ENCODE measurements around the gene THAP12. TPM values are rescaled to one million over a fixed set of nuclear protein-coding genes. Genes with fewer than 3 reads are reported as not detected.

The THAP12 gene
- polyA plus RNA-seq, 1 donor (not counting 4 experiments of a cell fraction or from before 2014, with no cell fraction given): 49.8 TPM

DNA sequence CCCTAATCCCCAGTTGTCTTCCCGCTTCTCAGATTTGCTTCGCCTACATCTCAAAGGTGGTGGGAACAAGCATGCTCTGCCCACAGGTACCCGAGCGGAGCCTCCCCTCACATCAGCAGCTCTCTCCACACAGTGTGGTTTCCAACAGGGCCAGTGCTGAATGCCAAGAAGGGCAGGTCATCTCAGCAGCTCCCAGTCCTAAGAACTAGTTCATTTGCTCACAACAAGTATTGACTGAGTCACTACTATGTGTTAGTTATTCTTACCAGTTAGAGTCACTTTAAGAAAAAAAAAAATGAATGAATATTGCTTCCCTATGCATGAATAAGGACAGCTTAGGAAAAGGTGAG, 66.2 kb downstream of the THAP12 start:
- no peak overlapping the region for H2AFZ ChIP-seq (ENCODE audit: control insufficient read depth, low read length)
- H3K27me3 ChIP-seq (ENCODE audit: control insufficient read depth, extremely low read depth, insufficient read depth, low read length): peaks cover 9% of the 10 kb centered on the region
- H3K4me2 ChIP-seq (ENCODE audit: control insufficient read depth, extremely low read depth, insufficient read depth, low read depth, low read length): no peak overlapping the region
- DNase-seq (ENCODE audit: low read depth, low spot score) (no peak), FAIRE-seq (no peak)
- H3K27ac ChIP-seq (ENCODE audit: control insufficient read depth, insufficient read depth, low read length): no peak overlapping the region
- H4K20me1 ChIP-seq (ENCODE audit: control insufficient read depth, extremely low read depth, insufficient read depth, low read length): no peaks in the 10 kb centered on the region
- H3K9ac ChIP-seq (ENCODE audit: control insufficient read depth, extremely low read depth, insufficient read depth, low read length): no peak overlapping the region
- no peaks in the 10 kb centered on the region for H3K9me1 ChIP-seq (ENCODE audit: control insufficient read depth, extremely low read depth, insufficient read depth, low read length)
- no peak overlapping the region for H3K4me3 ChIP-seq (ENCODE audit: control insufficient read depth in 2 of 3, extremely low read depth in 1 of 3, insufficient read depth in 2 of 3, low read depth in 1 of 3, low read length in 3 of 3)
- H3K79me2 ChIP-seq (ENCODE audit: control insufficient read depth, insufficient read depth, low read length): no peaks in the 10 kb centered on the region
- no peaks in the 10 kb centered on the region for H3K36me3 ChIP-seq (ENCODE audit: control insufficient read depth in 2 of 2, extremely low read depth in 1 of 2, insufficient read depth in 2 of 2, low read length in 2 of 2)
- dilution Hi-C loops (cut with MboI; ENCODE audit: extremely low pct_ligation_motif_present, low sequenced_read_pairs): no loop called here
- no peak for TF ChIP-seq EZH2 (IDR thresholded peaks at IDR 0.05; ENCODE audit: low read length)
- TF ChIP-seq, protein P1, sequence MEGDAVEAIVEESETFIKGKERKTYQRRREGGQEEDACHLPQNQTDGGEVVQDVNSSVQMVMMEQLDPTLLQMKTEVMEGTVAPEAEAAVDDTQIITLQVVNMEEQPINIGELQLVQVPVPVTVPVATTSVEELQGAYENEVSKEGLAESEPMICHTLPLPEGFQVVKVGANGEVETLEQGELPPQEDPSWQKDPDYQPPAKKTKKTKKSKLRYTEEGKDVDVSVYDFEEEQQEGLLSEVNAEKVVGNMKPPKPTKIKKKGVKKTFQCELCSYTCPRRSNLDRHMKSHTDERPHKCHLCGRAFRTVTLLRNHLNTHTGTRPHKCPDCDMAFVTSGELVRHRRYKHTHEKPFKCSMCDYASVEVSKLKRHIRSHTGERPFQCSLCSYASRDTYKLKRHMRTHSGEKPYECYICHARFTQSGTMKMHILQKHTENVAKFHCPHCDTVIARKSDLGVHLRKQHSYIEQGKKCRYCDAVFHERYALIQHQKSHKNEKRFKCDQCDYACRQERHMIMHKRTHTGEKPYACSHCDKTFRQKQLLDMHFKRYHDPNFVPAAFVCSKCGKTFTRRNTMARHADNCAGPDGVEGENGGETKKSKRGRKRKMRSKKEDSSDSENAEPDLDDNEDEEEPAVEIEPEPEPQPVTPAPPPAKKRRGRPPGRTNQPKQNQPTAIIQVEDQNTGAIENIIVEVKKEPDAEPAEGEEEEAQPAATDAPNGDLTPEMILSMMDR (optimal IDR thresholded peaks at IDR 0.05 in 1 of 3, IDR thresholded peaks at IDR 0.05 in 1 of 3, conservative IDR thresholded peaks at IDR 0.05 in 1 of 3; ENCODE audit: extremely low read depth in 1 of 3, insufficient read depth in 2 of 3, low read length in 3 of 3): no peak
- peaks cover 7% of the 10 kb centered on the region for H3K4me1 ChIP-seq (ENCODE audit: control insufficient read depth, extremely low read depth, insufficient read depth, low read length)
- no peaks in the 10 kb centered on the region for H3K9me3 ChIP-seq (ENCODE audit: control insufficient read depth, low read depth, low read length)

DNA sequence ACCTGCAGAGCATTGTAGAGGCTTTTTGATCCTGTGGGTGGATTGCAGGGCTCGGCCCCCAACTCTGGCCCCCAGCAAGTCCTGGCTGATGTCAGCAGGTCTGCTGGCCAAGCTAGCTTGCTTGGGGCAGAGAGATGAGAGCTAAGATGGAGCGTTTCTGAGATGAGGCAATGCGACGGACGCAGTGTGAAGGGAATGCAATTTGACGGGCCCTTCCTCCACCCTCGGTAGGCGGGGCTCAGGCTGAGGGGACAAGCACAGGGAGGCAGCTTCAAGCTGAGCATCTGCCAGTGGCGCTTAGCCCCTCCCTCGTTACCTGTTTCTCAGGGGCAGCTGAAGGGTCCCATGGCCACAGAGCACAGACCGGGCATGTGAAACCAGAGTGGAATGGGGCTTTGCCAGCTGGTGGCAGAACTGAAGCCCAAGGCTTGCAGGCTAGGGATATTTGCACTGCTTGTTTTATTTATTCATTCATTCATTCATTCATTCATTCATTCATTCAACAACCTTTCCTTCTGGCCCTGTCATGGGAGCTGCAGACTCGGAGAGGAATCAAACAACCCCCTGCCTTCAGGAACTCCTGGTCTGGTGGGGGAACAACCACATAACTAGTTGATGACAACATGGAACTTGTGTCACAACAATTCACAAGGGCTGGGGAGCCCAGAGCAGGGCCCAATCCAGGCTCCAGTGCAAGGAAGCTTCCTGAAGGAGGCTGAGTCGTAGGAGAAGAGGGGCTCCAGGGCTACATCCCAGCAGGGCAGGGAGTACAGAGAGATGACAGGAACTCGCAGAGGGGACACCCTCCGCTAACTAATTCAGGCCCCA, 66.8 kb downstream of the THAP12 start:
- Histone ChIP-seq H3K36me3 (ENCODE audit: control insufficient read depth in 2 of 2, extremely low read depth in 1 of 2, insufficient read depth in 2 of 2, low read length in 2 of 2) (no peaks in the 10 kb centered on the region), H3K4me2 (ENCODE audit: control insufficient read depth, extremely low read depth, insufficient read depth, low read depth, low read length) (no peak overlapping the region), H3K9ac (ENCODE audit: control insufficient read depth, extremely low read depth, insufficient read depth, low read length) (no peak overlapping the region), H3K4me1 (ENCODE audit: control insufficient read depth, extremely low read depth, insufficient read depth, low read length) (peaks cover 7% of the 10 kb centered on the region), H3K9me3 (ENCODE audit: control insufficient read depth, low read depth, low read length) (no peaks in the 10 kb centered on the region), H3K27me3 (ENCODE audit: control insufficient read depth, extremely low read depth, insufficient read depth, low read length) (peaks cover 13% of the 10 kb centered on the region), H2AFZ (ENCODE audit: control insufficient read depth, low read length) (no peak overlapping the region), H3K4me3 (ENCODE audit: control insufficient read depth in 2 of 3, extremely low read depth in 1 of 3, insufficient read depth in 2 of 3, low read depth in 1 of 3, low read length in 3 of 3) (no peak overlapping the region), H3K79me2 (ENCODE audit: control insufficient read depth, insufficient read depth, low read length) (no peaks in the 10 kb centered on the region), H3K27ac (ENCODE audit: control insufficient read depth, insufficient read depth, low read length) (no peak overlapping the region), H3K9me1 (ENCODE audit: control insufficient read depth, extremely low read depth, insufficient read depth, low read length) (no peaks in the 10 kb centered on the region), H4K20me1 (ENCODE audit: control insufficient read depth, extremely low read depth, insufficient read depth, low read length) (no peaks in the 10 kb centered on the region)
- FAIRE-seq: no peak
- TF ChIP-seq EZH2 (IDR thresholded peaks at IDR 0.05; ENCODE audit: low read length): no peak
- TF ChIP-seq, protein P1 (optimal IDR thresholded peaks at IDR 0.05 in 1 of 3, IDR thresholded peaks at IDR 0.05 in 1 of 3, conservative IDR thresholded peaks at IDR 0.05 in 1 of 3; ENCODE audit: extremely low read depth in 1 of 3, insufficient read depth in 2 of 3, low read length in 3 of 3): no peak
- dilution Hi-C loops (cut with MboI; ENCODE audit: extremely low pct_ligation_motif_present, low sequenced_read_pairs): no loop called here
- no peak for DNase-seq (ENCODE audit: low read depth, low spot score)

Measured in keratinocyte (primary cell).